DMS 273 treated with DMSO at 0.1 percent for 48 hours (cell line): ENCODE results near the gene PPP1R3C.

ENCODE experiments used
- DNase-seq: peaks from one replicate; lab custom pipeline; 2025; lab: John Stamatoyannopoulos, UW

PPP1R3C gene

DNA sequence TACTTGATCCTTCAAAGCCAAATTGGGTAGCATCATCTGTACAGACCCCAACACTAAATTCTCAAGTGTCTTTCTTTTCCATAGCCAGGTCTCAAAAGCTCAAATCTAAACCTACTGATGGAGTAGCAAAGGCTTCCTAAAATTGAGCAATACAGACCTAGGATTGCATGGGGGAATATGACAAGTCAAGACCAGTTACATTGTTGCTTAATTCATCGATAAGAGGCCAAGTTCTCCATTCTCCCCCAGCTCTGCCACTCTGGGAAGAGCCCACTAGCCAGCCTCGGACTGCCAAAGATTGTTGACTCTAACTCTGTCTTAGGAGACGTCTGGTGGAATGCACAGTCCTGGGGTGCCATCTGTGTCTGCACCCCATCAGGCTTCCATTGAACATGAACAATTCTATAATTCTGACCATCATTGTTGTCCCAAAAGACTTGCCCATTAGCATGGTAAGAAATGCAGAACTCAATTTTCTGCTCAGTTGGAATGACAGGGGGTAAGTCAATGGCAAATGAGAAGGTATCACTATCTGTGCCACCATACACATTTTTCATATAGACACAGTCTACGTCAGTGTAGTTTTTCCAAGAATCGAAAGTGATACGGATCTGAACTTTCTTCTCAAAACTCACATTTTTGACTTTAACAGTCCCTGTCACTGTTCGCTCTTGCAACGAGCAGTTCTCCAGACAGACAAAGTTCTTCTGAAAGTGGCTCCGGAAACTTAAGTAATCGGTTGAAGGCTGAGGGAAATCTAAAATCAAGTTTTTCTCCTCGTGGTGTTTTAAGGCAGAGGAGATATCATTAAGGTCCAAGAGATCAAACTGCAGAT is 2.9 kb downstream of the PPP1R3C start:
- no peak for DNase-seq

GRCh38 chr10:91628383-91628782 is 4.5 kb downstream of the PPP1R3C start:
- DNase-seq = no peak

DNA sequence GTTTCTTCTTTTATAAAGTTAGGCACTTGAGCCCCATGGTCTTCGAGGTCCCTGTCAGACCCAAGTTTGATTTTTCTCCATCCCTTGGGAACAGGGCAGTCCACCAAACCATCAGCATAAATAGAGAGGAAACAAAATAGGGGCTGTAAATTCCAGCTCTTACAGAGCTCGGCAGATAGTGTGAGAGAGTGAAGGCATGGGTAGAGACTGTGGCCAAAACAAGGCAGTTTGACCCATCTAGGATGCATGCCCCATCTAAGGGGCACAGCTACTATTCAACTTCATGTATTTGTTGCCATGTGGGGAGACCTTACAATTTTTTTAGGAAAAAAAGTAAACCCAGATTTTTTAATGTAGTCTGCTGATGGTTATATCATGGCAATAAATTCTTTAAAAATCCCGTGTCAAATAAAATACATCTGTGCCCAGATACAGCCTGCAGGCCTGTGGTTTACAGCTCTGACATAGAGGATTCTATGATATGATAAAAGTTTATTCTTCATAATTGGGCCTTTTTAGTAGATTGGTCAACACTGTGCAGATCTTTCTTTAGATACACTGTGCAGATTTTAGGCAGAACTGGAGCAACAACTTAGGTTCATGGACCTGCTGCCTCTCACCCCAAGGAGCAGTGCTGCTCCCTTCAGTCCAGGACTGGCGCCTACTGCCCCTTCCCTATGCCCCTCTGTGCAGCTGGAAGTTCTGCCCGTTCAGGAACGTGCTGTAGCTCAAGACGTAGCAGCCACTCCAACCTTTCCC is 5.3 kb downstream of the PPP1R3C start:
- DNase-seq = no peak

DNA sequence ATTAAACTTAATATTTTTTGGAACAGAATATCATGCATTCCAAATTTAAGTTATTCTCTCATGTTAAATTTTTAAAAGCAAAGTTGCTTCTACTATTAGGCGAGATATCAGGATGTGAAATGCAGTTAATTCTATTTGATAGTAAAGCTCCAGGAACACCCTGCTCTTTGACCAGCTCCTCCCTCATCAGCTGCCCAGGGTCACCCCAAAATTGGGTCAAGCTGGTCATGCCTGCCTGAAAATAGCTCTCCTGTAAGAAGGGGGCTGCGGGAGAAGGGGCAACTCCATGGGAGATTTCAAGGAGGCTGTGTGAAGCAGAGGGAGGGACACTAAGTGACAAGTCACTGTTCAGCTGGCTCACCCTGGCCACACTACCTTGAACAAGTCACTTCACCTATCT is 5.9 kb downstream of the PPP1R3C start:
- DNase-seq = no peak

DNA sequence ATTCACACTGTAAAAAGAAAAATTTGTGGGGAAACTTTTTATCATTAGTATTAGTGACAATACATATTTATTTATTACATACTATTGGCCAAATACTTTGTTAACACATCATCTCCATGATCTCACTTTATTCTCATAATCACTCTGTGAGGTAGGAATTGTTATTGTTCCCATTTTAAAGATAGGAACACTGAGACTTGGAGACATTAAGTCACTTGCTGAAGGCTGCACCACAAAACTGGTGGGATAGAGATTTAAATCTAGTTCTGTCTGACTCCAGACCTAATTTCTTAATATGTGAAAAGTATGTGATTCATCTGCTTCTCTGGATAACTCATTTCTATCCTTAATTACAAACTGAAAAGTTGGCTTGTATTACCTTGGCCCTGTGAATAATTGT is 8.2 kb downstream of the PPP1R3C start:
- no peak for DNase-seq

DNA sequence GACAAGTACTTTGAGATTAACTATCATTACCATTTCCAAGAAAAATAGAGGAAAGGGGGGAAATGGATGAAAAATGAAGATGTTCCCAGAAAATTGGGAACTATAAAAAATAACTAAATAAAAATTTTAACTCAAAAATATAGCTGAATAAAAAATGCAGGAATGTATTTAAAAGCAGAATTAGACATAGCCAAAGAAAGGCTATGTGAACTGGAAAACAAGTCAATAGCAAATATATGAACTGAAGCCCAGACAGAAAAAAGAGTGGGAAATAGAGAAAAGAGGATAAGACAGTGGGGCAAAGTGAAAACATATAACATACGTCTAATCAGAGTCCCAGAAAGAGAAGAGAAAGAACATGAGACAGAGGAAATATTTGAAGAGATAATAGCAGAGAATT is 10.3 kb downstream of the PPP1R3C start:
- DNase-seq = no peak

- no peak for DNase-seq
Observed at GRCh38 chr10:91621483-91622113, 11.3 kb downstream of the PPP1R3C start.

DNA sequence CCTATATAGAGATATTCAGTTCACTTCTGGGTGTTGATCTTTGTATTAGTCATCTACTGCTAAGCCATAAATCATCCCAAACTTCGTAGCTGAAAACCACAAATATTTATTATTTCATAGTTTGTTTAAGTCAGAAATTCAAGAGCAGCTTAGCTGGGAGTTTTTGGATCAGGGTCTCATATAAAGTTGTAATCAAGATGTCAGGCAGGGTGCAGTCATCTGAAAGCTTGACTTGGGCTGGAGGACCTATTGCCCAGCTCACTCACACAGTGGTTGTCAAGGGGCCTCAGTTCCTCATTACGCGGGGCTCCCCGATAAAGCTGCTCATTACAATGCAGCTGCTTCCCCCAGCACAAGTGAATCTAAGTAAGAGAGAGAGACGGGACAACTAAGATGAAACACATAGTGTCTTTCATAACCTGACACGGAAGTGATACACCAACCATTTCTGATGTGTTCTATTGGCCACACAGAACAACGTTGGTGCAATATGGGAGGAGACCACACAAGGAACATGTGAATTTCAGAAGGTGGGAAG is 15.7 kb downstream of the PPP1R3C start:
- DNase-seq = no peak

- no peak for DNase-seq
Observed at GRCh38 chr10:91616137-91616536, 16.7 kb downstream of the PPP1R3C start.

- DNase-seq = no peak
Observed at GRCh38 chr10:91614225-91614624, 18.6 kb downstream of the PPP1R3C start.

DNA sequence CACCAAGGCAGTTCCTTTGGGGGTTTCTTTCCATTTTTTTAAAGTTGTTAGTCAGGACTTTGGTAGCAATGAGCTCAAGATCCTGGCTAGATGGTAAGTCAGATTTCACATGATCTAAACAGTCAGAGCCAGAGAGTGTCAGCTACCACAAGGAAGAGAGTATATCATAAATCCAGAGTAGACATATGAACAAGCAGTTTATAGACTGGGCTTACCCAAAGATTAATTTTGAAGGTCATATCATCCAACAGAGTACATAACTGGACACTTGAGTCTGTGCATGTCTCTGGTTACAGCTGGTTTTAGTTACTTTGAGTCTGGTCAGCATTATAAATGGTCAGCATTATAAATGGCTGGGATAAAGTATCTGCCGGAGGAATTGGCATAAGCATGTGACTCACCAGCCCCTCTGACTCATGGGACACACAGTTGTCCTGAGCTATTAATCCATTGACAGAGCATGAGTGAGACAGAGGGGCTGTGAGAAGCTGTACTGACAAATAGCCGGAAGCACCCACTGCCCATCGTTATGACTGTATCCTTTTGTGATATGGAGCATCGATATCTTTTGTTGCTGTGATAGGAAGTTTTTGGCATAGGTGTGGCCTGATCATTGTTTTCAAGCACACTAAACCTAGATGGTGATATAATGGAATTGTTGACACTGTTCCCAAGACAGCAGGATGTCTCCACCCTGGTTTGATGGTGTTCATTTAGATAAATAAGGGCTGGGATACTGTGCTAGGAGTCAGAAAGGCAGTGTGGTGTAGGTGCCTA is 19.3 kb downstream of the PPP1R3C start:
- no peak for DNase-seq

DNA sequence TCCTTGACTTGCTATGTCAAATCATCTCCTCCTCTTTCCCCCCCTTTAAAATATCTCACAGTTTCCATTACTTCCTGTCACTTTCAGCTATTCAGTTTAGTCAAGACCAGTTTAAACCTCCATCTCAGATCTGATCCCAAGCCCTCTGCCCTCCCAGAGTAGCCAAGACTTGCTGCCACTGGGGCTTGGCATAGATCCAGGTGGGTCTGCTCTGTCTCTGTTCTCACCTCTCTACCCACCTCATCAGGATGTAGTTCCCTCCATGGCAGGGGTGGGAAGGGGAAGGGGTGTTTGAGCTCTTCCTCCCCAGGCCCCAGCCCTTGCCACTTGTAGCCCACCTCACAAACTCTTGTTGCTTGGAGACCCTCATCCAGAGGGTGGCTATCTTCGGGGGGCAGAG is 22.0 kb downstream of the PPP1R3C start:
- DNase-seq = no peak

GRCh38 chr10:91610444-91610843 is 22.4 kb downstream of the PPP1R3C start:
- DNase-seq = no peak

DNA sequence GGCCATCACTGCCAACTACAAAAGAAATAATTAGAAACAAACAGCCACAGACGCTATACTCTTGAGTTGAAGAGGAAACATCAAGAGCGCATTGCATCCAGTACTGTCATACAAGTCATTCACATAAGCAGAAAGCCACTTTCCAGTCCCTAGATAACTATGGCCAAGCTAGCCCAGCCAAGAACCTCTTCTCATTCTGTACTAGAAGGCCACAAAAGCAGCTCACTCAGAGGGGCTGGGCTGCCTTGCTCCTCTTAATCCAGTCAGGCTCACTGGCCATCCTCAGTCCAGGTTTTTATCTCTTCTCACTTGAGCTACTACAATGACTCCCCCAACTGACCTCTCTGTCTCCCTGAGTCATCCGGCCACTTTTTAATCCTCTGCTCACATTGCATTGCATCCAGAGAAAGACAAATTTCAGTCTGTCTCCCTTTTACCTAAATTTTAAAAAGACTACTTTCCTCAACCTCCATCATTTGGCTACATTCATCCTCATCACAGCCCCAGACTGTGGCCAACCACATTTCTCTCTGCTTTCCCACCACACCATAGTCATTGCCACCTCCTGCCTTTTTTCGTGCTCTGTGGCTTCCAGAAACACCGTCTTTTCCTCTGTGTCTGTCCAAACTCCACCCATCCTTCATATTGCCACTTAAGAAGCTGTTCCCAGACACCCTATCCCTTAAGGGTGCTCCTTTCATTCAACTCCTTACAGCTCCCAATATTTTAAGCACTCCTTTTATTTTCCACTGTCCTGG is 25.0 kb downstream of the PPP1R3C start:
- DNase-seq = no peak

GRCh38 chr10:91605968-91606367 is 26.9 kb downstream of the PPP1R3C start:
- DNase-seq = no peak

GRCh38 chr10:91604553-91605534 is 28.0 kb downstream of the PPP1R3C start:
- DNase-seq = no peak

DNA sequence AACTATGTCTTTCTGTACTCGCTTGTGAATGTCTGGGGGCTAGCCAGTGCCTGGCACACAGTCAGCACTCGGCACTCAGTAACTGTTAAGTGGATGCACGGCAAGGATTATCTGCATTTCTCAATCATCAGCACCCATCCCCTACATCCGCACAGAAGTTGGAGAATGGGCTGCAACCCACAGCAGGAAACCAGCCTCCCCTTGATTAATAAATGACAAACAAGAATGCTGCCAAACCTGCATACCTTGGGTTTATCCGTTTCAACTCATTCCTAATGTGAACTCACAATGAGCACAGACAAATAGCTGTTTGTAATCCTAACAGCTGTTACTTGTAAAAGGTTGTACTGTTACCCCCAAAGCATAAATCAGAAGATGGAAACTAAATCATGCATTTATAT is 28.9 kb downstream of the PPP1R3C start:
- DNase-seq = no peak

DNA sequence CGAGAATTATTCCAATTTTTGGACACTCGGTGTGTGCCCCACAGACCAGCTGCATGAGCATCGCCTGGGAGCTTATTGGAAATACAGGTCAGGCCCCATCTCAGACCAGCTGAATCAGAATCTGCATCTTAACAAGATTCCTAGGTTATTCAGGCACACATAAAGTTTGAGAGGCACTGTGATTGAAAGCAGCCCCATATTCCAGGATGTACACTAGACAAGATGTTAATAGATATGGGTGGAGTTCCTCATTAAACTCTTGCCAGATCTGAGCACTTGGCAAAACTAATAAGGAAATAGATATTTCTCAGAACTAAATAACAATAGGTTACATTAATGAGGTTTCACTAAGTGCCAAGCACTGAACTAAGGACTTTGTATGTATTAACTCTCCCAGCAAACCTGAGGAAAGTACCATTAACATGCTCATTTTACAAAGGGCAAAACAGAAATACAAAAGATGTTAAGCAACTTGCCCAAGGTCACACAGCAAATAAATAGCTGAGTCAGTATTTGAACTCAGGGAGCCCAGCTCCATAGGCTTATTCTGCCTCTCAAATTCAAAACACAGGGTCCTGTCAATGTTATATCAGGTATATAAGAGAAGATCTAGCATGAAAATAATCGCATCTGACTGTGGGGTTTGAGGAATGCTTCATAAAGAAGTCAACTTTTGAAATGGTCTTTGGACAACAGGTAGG is 29.9 kb downstream of the PPP1R3C start:
- DNase-seq = no peak

DNA sequence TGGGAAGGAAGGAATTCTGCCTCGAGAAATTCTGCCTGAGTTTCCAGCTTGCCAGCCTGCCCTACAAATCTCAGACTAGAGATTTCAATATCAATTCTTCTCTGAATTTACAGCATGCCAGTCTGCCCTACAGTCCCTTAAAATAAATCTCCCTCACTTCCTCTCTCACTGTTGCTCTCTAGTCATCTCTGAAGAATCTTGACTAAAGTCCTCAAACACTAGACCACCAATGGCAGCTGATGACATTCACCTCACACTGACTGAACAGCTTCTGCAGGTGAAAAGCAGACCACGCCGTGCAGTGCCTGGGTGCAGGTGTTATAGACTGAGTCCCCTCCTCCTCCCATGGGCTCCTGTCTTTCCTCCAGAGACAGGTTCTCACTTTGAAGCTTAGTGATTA is 30.4 kb downstream of the PPP1R3C start:
- DNase-seq = no peak
